ENCODE data around the gene GXYLT2.

- no peak for TF ChIP-seq CTCF (IDR thresholded peaks at IDR 0.05)
- TF ChIP-seq POLR2A (IDR thresholded peaks at IDR 0.05), result no peak
These were observed 89.4 kb downstream of the GXYLT2 start for GRCh38 chr3:72977060-72977808.
